GM12878 (cell line): ENCODE data around the gene CFB. TPM values are rescaled to one million over a fixed set of nuclear protein-coding genes. Genes with fewer than 3 reads are reported as not detected.

ENCODE experiments used
- CBX3 ChIP-seq: fragments of 200-600 bp; sonication (generic); IDR thresholded peaks from 2 replicates; pipeline ENCODE4 v1.6.1; 2016; ENCODE audit warnings: low read depth, borderline replicate concordance
- DPF2 ChIP-seq: fragments of 450-650 bp; IDR thresholded peaks from 2 replicates; pipeline ENCODE4 v1.6.1; 2017; ENCODE audit warnings: mild to moderate bottlenecking
- FOS ChIP-seq: IDR thresholded peaks from 3 replicates; pipeline ENCODE4 v1.6.1; 2011; ENCODE audit warnings: borderline replicate concordance; ENCODE audit not compliant: insufficient read length; ENCODE audit errors: extremely low read depth
- FOXM1 ChIP-seq: IDR thresholded peaks from 2 replicates; pipeline ENCODE4 v1.6.1; 2012; ENCODE audit warnings: low read depth, mild to moderate bottlenecking, inconsistent platforms, low read length, moderate library complexity
- MEF2A ChIP-seq: IDR thresholded peaks from 2 replicates; pipeline ENCODE4 v1.6.1; 2011; ENCODE audit warnings: low read depth, mild to moderate bottlenecking, low read length, moderate library complexity; ENCODE audit not compliant: insufficient read depth
- POLR2AphosphoS5 ChIP-seq: IDR thresholded peaks from 2 replicates; pipeline ENCODE4 v1.6.1; 2011; ENCODE audit warnings: mild to moderate bottlenecking, low read length, inconsistent platforms
- SREBF2 ChIP-seq: IDR thresholded peaks from 2 replicates; pipeline ENCODE4 v1.6.1; 2012; ENCODE audit warnings: mild to moderate bottlenecking, low read length
- SRF ChIP-seq, 2 experiments: IDR thresholded peaks; 2 replicates each; pipeline ENCODE4 v1.6.1; 2011; ENCODE audit warnings: low read depth in 2 of 2, low read length in 2 of 2, mild to moderate bottlenecking in 1 of 2, moderate library complexity in 1 of 2
- SUPT20H ChIP-seq: IDR thresholded peaks from 2 replicates; pipeline ENCODE4 v1.6.1; 2011; ENCODE audit warnings: low read depth, mild to moderate bottlenecking, low read length, moderate library complexity, borderline replicate concordance; ENCODE audit not compliant: control insufficient read depth
- polyA plus RNA-seq, 11 experiments: library from polyadenylated mRNA; depleted of rRNA in 4 of 11; unstranded in 6 of 11; stranded (reverse) in 5 of 11; fragments of >200 nt; fragmentation: Nextera tagmentation in 4 of 11; fragmentation: Illumina TruSeq in 1 of 11; extraction: Ambion mirVana in 4 of 11; extraction: Trizol in 1 of 11; gene quantifications; 1 replicate in 1 of 11; 2 replicates in 10 of 11; pipeline versions ENCODE4 v1.2.1 to v1.2.3, GENCODE V29; 2011 to 2016; ENCODE audit warnings: inconsistent platforms in 2 of 11, missing spikeins in 2 of 11, low read depth in 1 of 11
- total RNA-seq, 4 experiments: library from RNA; depleted of rRNA in 3 of 4; stranded (reverse); fragments of >200 nt in 3 of 4; fragmentation: Illumina TruSeq in 1 of 4; extraction: Trizol in 1 of 4; gene quantifications; 2 replicates each; pipeline versions ENCODE4 v1.2.1 to v1.2.3, GENCODE V29; 2013 to 2021
- TF ChIP-seq, protein P1 (sequence below): fragments of 450-650 bp; IDR thresholded peaks from 2 replicates; pipeline ENCODE4 v1.6.1; 2016; ENCODE audit warnings: mild to moderate bottlenecking, moderate library complexity, borderline replicate concordance
- TF ChIP-seq, protein P2 (sequence below): IDR thresholded peaks from 2 replicates; pipeline ENCODE4 v1.6.1; 2011; ENCODE audit warnings: low read depth, mild to moderate bottlenecking, low read length, moderate library complexity, borderline replicate concordance; ENCODE audit errors: extremely low read depth
- TF ChIP-seq, protein P3 (sequence below): IDR thresholded peaks from 2 replicates; pipeline ENCODE4 v1.6.1; 2012; ENCODE audit warnings: low read depth, low read length, improper control_type of control experiment

CFB gene
- total and polyA plus RNA-seq, 10 of the 15 experiments (the other 5 are each of a cell fraction or from before 2014, with no cell fraction given) = 0.09 to 1.7 (median 0.44) TPM; not detected in 7

DNA sequence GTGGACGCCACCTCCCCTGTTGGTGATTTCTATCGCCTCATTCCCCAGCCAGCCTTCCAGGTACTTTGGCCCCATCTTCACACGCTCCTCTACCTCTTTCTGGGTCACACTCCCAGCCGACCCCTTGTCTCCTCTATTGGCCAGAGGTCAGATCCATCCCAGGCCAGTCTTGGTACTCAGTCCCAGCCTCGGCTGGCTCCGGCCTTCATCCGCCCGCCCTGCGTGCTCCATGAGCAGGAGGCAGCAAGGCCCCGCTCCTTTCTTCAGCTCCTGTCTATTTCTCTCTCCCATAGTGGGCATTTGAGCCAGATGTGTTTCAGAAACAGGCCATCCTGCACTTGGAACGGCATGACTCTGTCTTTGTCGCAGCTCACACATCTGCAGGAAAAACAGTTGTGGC lies 15.7 kb downstream of the CFB start (continued):
- TF ChIP-seq, protein P1, sequence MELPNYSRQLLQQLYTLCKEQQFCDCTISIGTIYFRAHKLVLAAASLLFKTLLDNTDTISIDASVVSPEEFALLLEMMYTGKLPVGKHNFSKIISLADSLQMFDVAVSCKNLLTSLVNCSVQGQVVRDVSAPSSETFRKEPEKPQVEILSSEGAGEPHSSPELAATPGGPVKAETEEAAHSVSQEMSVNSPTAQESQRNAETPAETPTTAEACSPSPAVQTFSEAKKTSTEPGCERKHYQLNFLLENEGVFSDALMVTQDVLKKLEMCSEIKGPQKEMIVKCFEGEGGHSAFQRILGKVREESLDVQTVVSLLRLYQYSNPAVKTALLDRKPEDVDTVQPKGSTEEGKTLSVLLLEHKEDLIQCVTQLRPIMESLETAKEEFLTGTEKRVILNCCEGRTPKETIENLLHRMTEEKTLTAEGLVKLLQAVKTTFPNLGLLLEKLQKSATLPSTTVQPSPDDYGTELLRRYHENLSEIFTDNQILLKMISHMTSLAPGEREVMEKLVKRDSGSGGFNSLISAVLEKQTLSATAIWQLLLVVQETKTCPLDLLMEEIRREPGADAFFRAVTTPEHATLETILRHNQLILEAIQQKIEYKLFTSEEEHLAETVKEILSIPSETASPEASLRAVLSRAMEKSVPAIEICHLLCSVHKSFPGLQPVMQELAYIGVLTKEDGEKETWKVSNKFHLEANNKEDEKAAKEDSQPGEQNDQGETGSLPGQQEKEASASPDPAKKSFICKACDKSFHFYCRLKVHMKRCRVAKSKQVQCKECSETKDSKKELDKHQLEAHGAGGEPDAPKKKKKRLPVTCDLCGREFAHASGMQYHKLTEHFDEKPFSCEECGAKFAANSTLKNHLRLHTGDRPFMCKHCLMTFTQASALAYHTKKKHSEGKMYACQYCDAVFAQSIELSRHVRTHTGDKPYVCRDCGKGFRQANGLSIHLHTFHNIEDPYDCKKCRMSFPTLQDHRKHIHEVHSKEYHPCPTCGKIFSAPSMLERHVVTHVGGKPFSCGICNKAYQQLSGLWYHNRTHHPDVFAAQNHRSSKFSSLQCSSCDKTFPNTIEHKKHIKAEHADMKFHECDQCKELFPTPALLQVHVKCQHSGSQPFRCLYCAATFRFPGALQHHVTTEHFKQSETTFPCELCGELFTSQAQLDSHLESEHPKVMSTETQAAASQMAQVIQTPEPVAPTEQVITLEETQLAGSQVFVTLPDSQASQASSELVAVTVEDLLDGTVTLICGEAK = no peak
- TF ChIP-seq DPF2 (no peak), FOXM1 (no peak), SREBF2 (no peak), CBX3 (no peak), SRF (IDR thresholded peaks at IDR 0.05; ENCODE audit: low read depth in 2 of 2, low read length in 2 of 2) (no peak), POLR2AphosphoS5 (no peak), MEF2A (no peak), FOS (no peak), SUPT20H (no peak)
- TF ChIP-seq, protein P2, sequence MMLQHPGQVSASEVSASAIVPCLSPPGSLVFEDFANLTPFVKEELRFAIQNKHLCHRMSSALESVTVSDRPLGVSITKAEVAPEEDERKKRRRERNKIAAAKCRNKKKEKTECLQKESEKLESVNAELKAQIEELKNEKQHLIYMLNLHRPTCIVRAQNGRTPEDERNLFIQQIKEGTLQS = no peak
- TF ChIP-seq, protein P3, sequence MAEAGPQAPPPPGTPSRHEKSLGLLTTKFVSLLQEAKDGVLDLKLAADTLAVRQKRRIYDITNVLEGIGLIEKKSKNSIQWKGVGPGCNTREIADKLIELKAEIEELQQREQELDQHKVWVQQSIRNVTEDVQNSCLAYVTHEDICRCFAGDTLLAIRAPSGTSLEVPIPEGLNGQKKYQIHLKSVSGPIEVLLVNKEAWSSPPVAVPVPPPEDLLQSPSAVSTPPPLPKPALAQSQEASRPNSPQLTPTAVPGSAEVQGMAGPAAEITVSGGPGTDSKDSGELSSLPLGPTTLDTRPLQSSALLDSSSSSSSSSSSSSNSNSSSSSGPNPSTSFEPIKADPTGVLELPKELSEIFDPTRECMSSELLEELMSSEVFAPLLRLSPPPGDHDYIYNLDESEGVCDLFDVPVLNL = no peak
